Measurements from ENCODE around the gene DELE1.

Gene DELE1

GRCh38 chr5:141923448-141924313, at the start of gene DELE1 (continued):
- TF ChIP-seq ZNF513 (tag by site-specific recombination; IDR thresholded peaks at IDR 0.05) (no peak), PRDM4 (tag by site-specific recombination; IDR thresholded peaks at IDR 0.05) (no peak), ZNF549 (tag by site-specific recombination; IDR thresholded peaks at IDR 0.05) (no peak), ZNF280C (tag by site-specific recombination; IDR thresholded peaks at IDR 0.05) (no peak), KLF8 (tag by site-specific recombination; IDR thresholded peaks at IDR 0.05) (no peak; the same call in none of the 2 replicates), ZNF561 (tag by site-specific recombination; IDR thresholded peaks at IDR 0.05; ENCODE audit: borderline replicate concordance) (peak; percentile 29; the same call in 1 of the 2 replicates), ZNF19 (tag by site-specific recombination; IDR thresholded peaks at IDR 0.05; ENCODE audit: low read depth) (no peak), ZNF423 (tag by site-specific recombination; IDR thresholded peaks at IDR 0.05) (no peak), ZNF518A (tag by site-specific recombination; conservative IDR thresholded peaks at IDR 0.05; ENCODE audit: low read depth) (peak; percentile 83), ZNF433 (tag by site-specific recombination; IDR thresholded peaks at IDR 0.05; ENCODE audit: low read depth) (no peak), ZNF335 (tag by site-specific recombination; conservative IDR thresholded peaks at IDR 0.05) (peak; percentile 92), ZEB2 (tag by site-specific recombination; IDR thresholded peaks at IDR 0.05) (0 out of 2 replicates have a peak, but pooled peaks have one; percentile 56), OSR2 (tag by site-specific recombination; IDR thresholded peaks at IDR 0.05) (no peak), ZNF426 (tag by site-specific recombination; IDR thresholded peaks at IDR 0.05) (no peak), ZNF214 (tag by site-specific recombination; IDR thresholded peaks at IDR 0.05; ENCODE audit: borderline replicate concordance) (no peak), ZFP37 (tag by site-specific recombination; IDR thresholded peaks at IDR 0.05) (peak; percentile 81; the same call in 1 of the 2 replicates), ZSCAN30 (tag by site-specific recombination; IDR thresholded peaks at IDR 0.05) (0 out of 2 replicates have a peak, but pooled peaks have one; percentile 37), ZNF16 (tag by site-specific recombination; IDR thresholded peaks at IDR 0.05; ENCODE audit: low read depth) (no peak), ZNF138 (tag by site-specific recombination; IDR thresholded peaks at IDR 0.05; ENCODE audit: borderline replicate concordance) (no peak)
- TF ChIP-seq, protein P1, sequence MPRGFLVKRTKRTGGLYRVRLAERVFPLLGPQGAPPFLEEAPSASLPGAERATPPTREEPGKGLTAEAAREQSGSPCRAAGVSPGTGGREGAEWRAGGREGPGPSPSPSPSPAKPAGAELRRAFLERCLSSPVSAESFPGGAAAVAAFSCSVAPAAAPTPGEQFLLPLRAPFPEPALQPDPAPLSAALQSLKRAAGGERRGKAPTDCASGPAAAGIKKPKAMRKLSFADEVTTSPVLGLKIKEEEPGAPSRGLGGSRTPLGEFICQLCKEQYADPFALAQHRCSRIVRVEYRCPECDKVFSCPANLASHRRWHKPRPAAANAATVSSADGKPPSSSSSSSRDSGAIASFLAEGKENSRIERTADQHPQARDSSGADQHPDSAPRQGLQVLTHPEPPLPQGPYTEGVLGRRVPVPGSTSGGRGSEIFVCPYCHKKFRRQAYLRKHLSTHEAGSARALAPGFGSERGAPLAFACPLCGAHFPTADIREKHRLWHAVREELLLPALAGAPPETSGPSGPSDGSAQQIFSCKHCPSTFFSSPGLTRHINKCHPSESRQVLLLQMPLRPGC (tag by site-specific recombination; IDR thresholded peaks at IDR 0.05) = peak; percentile 49; the same call in 1 of the 2 replicates
- TF ChIP-seq, protein P2, sequence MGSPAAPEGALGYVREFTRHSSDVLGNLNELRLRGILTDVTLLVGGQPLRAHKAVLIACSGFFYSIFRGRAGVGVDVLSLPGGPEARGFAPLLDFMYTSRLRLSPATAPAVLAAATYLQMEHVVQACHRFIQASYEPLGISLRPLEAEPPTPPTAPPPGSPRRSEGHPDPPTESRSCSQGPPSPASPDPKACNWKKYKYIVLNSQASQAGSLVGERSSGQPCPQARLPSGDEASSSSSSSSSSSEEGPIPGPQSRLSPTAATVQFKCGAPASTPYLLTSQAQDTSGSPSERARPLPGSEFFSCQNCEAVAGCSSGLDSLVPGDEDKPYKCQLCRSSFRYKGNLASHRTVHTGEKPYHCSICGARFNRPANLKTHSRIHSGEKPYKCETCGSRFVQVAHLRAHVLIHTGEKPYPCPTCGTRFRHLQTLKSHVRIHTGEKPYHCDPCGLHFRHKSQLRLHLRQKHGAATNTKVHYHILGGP (tag by site-specific recombination; IDR thresholded peaks at IDR 0.05) = no peak
- TF ChIP-seq, protein P3, sequence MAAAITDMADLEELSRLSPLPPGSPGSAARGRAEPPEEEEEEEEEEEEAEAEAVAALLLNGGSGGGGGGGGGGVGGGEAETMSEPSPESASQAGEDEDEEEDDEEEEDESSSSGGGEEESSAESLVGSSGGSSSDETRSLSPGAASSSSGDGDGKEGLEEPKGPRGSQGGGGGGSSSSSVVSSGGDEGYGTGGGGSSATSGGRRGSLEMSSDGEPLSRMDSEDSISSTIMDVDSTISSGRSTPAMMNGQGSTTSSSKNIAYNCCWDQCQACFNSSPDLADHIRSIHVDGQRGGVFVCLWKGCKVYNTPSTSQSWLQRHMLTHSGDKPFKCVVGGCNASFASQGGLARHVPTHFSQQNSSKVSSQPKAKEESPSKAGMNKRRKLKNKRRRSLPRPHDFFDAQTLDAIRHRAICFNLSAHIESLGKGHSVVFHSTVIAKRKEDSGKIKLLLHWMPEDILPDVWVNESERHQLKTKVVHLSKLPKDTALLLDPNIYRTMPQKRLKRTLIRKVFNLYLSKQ (tag by site-specific recombination; IDR thresholded peaks at IDR 0.05; ENCODE audit: borderline replicate concordance) = no peak

All from HEK293 (cell line).